LHCN-M2 (cell line): Measurements from ENCODE around the gene IL15. TPM values are rescaled to one million over a fixed set of nuclear protein-coding genes. Genes with fewer than 3 reads are reported as not detected.
"Not testable (repeated sequence)": the region's sequence is repeated elsewhere in the genome, so short reads cannot be mapped to it uniquely, and the experiment has no call there.

Experiments used
- DNase-seq: peaks from one replicate; pipeline ENCODE4 v3.0.0-alpha.2; 2012; ENCODE audit warnings: low read depth
- polyA plus RNA-seq: library from polyadenylated mRNA; unstranded; fragments of >200 nt; gene quantifications from one replicate; pipeline ENCODE4 v1.2.1, GENCODE V29; 2012; ENCODE audit warnings: missing spikeins
- total RNA-seq: library from RNA; depleted of rRNA; stranded (reverse); fragments of >200 nt; gene quantifications from 2 replicates; pipeline ENCODE4 v1.2.3, GENCODE V29; 2014; rRNA removed

The IL15 gene, protein sequence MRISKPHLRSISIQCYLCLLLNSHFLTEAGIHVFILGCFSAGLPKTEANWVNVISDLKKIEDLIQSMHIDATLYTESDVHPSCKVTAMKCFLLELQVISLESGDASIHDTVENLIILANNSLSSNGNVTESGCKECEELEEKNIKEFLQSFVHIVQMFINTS
- 6.8 and 8.0 TPM in 2 replicates for total RNA-seq
- 2.8 TPM for polyA plus RNA-seq

DNA sequence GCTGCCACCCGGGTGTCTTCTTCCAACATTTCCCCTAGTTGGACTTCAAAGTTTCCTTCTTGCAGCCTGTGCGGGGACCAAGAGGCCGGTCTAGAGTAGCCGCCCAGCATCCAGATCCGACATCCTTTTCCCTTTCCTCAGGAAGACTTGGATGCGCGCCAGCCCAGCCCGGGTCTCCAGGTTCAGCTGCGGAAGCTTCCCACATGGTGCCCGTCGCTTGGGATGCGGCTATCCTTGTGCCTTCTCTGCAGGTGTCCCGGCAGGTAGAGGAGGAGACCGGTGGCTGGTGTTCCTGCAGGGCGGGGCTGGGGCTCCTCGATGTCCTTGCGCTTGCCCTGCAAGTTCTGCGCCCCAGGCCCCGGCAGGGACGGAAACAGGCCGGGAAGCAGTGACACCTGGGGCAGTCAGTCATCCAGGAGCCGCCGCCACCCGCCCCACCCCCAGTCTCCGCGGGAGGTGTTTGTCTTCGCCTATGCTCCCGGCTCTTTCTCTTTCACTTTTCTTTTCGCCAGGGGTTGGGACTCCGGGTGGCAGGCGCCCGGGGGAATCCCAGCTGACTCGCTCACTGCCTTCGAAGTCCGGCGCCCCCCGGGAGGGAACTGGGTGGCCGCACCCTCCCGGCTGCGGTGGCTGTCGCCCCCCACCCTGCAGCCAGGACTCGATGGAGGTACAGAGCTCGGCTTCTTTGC, at the start of gene IL15:
IL15 (plus strand) TSS at position 502 of the 689 bp plus-strand sequence. CDS start 82,882 bp downstream, outside the sequence.
- DNase-seq = peak; percentile 79

DNA sequence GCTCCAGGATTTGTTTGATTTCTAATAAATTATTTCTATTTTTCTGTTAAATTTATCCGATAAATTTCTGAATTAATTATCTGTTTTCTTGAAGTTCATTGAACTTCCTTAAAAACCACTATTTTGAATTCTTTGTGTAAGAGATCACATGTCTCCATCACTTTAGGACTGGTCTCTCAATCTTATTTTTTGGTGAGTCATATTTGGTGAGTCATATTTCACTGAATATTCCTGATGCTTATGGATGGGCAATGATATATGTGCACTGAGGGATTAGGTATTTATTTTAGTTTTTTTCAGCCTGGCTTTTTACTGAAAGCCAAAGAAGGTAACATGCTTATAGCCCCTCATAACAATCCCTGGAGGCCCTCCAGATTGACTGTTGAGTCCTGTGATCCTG, 48.5 kb upstream of the IL15 start:
- DNase-seq = peak; percentile 59

DNA sequence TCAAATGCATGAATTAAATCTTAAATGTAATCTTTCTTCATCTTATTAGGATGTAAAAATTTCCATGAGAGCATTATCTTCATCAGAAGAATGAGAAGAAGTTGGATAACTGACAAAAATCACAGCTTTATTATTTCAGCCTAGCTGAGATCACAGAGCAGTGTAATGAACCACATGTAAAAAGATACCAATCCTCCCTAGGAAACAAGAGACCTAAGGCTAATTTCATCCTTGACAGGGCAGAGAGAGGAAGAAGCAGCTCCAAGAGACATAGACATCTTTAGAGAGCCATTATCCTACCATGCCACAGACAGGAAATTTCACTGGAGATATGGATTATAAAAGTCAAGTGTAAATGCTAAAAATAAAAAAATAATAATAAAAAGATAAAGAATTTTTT, 40.9 kb upstream of the IL15 start:
- DNase-seq = no peak

DNA sequence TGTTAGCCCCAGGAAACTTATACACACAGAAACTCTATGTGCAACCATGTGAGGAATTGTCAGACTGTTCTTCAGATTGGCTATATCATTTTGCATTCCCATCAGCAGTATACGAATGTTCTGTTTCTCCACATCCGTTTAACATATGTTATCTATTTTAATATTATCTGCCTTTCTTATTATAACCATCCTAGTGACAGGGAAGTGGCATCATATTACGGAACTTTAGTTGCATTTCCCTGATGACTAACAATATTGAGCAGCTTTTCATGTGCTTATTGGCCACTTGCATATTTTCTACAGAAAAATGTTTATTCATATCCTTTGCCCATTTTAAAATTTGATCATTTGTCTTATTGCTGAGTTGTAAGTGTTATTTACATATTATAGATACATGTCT, 36.5 kb upstream of the IL15 start:
- peak; percentile 45 for DNase-seq

DNA sequence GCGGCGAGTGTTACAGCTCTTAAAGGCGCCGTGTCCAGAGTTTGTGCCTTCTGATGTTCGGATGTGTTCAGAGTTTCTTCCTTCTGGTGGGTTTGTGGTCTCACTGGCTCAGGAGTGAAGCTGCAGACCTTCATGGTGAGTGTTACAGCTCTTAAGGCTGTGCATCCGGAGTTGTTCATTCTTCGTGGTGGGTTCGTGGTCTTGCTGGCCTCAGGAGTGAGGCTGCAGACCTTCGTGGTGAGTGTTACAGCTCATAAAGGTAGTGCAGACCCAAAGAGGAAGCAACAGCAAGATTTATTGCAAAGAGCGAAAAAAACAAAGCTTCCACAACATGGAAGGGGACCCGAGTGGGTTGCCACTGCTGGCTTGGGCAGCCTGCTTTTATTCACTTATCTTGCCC, 31.7 kb upstream of the IL15 start:
- not testable (repeated sequence) for DNase-seq

DNA sequence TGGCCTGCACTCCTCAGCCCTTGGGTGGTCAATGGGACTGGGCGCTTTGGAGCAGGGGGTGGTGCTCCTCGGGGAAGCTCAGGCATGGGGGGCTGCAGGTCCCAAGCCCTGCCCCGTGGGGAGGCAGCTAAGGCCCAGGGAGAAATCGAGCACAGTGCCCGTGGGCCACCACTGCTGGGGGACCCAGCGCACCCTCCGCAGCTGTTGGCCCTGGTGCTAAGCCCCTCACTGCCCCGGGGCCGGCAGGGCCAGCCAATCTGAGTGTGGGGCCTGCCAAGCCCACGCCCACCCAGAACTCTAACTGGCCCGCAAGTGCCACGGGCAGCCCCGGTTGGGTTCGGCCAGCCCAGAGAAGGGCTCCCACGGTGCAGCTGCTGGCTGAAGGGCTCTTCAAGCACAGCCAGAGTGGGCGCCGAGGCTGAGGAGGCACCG, 30.9 kb upstream of the IL15 start:
- DNase-seq = no peak

DNA sequence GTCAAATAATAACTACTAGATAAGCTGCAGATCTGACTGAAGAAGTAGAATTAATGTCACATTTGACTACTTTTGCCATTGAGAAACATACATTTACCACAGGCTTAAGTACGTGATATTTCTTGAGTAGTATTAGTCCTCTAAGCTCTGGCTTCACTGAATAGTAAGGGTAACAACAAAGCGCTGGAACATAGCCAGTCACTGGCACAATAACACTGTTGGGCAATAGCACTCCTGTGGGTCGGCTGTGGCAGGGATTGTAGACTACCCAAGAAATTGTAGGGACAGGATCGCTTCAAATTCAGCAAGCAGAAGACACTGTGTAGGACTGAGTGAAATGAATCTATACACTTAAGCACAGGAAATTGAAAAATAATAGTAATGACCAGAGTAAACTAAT, 27.1 kb upstream of the IL15 start:
- DNase-seq = peak; percentile 50

DNA sequence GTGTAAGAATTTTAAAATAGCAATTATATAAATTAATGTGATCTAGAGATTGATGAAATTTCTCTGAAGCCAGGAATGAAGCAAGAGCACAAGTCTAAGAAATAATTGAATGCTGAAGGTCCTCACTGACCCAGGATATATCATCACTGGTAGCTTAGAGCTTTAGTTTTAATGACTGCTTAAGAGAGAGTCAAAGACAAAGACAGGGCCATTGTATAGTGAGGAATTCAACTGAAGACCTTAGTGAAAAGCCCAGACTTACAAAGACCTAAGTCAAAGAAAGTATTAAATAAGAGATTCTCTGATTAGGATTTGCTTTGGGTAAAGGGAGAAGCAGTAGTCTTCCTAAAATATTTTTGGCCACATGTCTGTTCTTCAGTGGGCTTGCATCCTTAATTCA, 26.0 kb upstream of the IL15 start:
- no peak for DNase-seq

DNA sequence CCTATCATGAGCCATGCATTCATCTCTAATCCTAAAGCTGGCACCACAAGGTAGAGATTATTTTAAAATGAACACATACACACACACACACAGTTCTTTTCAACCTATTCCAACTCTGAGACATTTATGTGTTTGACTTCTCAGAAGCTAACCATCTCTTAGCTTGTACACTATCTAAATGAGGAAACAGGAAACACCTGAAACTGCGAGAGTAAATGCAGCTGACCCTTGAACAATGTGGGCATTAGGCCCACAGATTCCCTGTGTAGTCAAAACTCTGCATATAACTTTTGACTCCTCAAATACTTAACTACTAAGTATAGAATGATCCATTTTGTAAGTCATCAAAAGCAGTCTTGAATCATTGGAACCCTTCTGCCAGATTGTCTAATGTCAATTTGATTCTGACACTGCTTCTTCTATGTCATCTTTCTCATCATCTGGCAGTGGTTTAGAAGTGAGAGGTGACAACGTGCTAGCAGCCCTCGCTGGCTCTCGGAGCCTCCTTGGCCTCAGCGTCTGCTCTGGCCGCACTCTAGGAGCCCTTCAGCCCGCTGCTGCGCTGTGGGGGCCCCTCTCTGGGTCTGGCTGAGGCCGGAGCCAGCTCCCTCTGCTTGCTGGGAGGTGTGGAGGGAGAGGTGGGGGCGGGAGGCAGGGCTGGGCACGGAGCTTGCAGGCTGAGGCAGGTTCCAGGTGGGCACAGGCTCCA, 21.4 kb upstream of the IL15 start:
- no peak for DNase-seq

DNA sequence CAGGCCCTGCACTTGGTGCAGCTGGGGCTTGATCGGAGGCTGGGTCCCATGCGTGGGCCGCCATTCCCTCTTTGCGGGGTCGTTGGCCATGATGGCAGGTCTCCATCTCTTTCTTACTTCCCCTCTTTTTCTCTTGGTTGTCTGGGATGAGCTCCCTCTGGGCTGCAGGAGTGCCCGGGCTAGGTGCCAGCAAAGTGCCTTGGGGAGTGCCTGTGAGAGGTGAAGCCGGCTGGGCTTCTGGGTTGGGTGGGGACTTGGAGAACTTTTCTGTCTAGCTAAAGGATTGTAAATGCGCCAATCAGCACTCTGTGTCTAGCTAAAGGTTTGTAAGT, 20.8 kb upstream of the IL15 start:
- DNase-seq = not testable (repeated sequence)

DNA sequence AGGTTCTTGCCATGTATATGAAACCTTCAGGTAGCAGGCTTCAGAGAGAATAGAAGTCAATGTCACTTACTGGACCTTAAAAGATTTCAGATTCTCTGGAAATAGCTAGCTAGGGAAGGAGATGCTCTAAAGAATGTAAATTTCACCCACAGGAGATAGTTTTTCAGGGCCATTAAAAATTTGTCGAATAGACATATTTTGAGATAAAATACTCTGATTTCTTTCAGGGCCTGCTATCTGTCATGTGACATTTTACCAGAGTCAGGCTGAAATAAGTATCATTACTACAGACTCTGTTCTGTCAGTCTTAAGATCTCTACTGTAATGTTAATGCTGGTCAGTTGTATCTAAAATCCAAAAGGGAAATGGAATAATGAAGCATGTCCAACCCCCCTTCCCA, 15.7 kb upstream of the IL15 start:
- no peak for DNase-seq

DNA sequence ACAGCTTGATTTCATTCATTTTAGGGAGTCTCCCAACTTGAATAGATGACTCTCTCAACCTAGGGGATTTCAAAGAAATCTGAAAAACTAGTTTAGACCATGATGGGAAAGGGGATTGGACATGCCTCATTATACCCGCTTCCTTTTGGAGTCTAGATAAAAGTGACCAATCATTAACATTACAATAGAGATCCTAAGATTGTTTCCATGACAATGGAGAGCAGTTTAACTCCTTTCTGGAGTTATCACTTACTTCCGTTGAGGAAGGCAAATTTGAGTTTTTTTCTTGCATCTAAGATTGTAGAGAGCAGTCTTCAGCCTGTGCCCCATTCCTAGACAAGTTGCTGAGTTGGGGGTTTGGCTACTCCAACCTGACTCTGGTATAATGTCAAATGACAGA, 11.4 kb upstream of the IL15 start:
- DNase-seq = no peak

DNA sequence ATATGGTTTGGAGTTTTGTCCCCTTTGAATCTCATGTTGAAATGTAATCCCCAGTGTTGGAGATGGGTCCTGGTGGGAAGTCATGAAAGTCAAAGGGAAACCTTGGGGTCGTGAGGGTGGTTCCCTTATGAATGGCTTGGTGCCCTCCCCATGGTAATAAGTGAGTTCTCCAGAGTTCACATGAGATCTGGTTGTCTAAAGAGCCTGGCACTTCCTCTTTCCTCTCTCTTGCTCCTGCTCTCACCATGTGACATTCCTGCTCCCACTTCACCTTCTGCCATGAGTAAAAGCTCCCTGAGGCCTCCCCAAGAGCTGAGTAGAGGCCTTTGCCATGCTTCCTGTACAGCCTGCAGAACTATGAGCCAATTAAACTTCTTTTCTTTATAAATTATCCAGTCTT, 5.5 kb upstream of the IL15 start:
- no peak for DNase-seq

DNA sequence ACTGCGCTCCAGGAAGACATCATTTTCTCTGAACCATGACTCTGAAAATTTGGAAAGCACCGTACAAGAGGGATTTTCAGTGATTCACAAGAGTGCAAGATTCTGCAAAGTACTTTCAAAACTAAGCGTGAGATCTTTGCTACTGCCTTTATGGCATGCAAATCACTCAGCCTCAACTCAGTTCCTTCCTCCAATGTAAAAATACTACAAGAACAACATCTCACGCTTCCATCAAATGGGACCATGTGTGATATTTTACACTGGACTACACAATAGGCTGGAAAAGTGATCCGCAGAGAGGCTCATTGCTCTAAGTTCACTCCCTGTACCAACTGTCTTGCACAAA, 674 bp upstream of the IL15 start:
- DNase-seq = no peak

DNA sequence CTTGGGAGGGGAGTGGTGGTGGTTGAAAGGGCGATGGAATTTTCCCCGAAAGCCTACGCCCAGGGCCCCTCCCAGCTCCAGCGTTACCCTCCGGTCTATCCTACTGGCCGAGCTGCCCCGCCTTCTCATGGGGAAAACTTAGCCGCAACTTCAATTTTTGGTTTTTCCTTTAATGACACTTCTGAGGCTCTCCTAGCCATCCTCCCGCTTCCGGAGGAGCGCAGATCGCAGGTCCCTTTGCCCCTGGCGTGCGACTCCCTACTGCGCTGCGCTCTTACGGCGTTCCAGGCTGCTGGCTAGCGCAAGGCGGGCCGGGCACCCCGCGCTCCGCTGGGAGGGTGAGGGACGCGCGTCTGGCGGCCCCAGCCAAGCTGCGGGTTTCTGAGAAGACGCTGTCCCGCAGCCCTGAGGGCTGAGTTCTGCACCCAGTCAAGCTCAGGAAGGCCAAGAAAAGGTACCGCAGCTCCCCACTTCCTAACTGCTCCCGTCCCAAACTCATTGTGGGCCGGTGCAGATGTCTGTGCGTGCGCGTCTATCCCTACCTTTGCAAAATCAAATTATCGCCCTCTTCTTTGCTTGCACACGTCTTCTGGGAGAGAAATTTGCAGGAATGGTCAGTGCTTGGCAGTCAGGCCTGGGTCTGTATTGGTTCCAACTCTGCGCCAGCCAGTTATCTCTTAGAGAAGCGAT, 533 bp downstream of the IL15 start:
- peak; percentile 63 for DNase-seq

DNA sequence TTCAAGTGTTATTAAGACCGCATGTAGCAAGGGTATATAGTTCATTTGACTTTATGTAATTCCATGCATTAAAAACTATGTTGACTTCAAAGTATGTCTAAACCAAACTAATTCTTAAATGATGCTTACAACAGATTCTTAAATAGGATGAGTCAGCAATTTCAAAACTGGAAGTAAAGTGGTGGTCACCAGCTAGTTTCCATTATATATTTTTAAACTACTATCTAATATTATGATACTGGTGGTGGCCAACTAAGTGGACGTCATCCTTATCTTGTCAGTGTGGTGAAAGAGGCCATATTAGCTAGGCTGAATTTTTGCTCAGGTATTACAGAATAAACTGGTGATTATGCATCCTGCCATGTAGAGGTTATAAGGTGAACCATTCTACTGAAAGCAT, 1.2 kb downstream of the IL15 start:
- no peak for DNase-seq

DNA sequence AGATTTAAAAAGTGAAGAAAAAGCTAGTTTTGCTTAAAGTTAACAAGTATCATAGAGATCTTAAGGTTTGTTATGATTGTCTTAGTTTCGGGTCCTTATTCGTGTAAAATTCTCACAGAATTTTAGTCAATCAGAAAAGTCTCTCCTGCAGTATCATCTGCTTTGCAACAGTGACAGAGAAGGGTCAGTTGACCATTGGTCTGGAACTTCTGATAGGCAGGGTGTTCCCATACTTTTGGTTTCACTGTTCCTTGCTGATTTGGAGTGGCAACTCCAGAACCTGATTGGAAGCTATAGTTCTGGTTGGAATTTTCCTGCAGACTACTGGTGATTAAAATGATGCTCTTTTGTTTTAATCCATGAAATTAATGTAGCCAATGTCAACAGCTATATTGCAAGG, 1.8 kb downstream of the IL15 start:
- DNase-seq = no peak

DNA sequence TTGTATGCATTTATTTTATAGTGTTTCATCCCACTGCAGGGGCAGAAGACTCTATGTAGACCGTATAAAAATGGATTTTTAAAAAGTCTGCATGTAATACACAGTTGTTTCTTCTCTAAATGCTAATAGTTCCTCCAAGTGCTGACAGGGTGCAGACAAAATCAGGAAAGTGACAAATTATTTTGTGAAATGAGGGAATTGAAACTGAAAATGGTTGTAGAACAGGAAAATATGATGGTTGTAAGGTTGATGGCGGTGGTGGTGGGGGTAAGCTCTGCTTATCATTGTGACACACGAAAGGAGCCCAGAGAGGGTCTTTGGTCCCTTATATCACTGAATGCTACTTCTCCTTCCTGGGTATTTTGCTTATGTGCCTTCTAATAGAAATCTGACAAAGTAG, 4.3 kb downstream of the IL15 start:
- DNase-seq = no peak

DNA sequence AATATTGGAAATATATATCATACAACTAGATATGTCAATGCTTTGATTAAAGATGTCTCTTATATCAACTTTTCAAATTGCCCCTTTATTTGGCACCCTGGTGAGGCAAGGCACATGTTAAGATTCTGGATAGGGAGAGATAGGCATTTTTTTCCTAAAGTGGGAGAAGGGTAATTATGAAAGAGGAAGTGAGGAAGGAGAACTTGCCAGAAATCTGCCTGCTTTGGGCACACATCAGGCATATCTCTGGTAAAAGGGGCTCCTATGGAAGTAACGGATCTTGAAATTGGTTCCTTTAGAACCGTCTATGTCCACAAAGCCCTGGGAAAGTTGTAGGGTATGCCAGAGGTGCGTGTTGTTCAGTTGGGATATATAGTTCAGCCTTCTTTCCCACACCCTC, 5.7 kb downstream of the IL15 start:
- no peak for DNase-seq

DNA sequence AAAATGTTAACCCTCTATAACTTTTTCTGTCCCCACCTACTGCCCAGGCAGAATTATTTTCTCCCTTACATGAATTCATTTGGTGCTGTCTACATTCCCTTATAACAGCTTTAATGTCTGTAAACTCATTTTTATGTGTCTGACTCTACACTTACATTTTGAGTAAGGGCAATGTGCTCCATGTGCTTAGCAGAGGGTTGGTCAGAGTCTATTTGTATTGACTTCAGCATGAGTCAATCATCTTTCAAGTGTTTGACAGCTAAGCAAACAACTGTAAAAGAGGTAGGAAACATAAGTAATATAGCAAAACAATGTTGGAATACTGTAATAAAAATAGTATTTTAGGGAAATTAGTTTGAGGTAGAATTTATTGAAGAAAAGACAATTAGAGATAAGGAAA, 6.3 kb downstream of the IL15 start:
- DNase-seq = peak; percentile 65

DNA sequence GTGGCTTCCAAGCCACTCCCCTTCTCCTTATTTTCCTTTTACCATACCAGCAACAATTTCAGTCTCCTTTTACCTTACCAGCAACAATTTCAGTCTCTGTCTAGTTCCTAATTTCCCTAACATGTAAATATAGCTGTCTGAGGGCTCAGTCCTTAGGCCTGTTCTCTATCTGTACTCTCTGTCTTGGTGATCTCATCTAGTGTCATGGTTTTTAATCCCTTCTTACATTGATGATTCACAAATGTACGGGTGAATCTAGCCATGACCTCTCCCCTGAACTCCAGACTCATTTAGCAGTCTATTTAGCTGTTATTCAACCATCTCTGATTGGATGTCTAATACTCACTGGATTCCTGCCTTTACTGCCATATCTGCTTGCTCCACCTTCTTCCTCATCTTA, 7.2 kb downstream of the IL15 start:
- peak; percentile 95 for DNase-seq

DNA sequence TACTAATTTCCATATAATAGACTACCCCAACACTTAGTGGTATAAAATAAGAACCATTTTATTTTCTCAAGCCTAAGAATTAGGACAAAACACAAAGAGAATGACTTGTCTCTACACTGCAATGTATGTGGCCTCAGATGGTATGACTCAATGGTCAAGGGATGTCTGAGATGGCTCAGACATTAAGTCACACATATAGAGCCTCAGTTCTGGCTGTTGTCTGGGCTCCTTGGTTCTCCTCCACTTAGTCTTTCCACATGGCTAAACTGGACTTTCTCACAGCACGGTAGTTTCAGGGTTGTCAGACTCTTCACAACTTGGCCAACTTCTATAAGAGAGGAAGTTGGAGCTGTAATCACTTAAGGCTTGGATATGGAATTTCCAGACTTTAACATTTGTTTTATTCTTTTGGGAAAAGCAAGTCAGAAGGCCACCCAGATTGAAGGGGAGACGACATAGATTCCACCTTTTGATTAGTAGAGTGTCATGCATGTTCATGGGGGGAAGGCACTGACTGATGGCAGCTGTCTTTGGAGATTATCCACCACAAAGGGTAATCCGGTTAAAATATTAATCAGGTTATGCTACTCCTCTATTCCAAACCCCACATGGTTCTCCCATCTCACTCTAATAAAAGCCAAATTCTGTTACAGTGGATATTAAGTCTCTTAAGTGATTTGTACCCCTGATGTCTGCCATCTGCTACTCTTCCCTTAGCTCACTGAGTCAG, 9.4 kb downstream of the IL15 start:
- DNase-seq = peak; percentile 70
